Neural cell (in vitro differentiated cells): Measurements from ENCODE around the gene CYSRT1. TPM values are rescaled to one million over a fixed set of nuclear protein-coding genes. Genes with fewer than 3 reads are reported as not detected.

Source experiments
- H2AFZ ChIP-seq: fragments of 200-600, 300-800 bp; sonication (generic), shearing (Covaris generic); 2 replicates; pipeline ENCODE4 v1.6.0; 2014; ENCODE audit warnings: low read depth, mild to moderate bottlenecking, antibody characterized with exemption, low read length, moderate library complexity
- H3F3A ChIP-seq: fragments of 200-600 bp; shearing (Covaris generic); 2 replicates; pipeline ENCODE4 v1.6.1; 2016; ENCODE audit warnings: mild to moderate bottlenecking, moderate library complexity, mixed read lengths, antibody characterized with exemption, low read length; ENCODE audit not compliant: insufficient read depth, poor library complexity, severe bottlenecking
- H3K27ac ChIP-seq: fragments of 200-600, 300-800 bp; sonication (generic), shearing (Covaris generic); 2 replicates; pipeline ENCODE4 v1.5.1; 2014; ENCODE audit warnings: mild to moderate bottlenecking, low read length, moderate library complexity
- H3K27me3 ChIP-seq: fragments of 300-800, 200-600 bp; sonication (generic), shearing (Covaris generic); 2 replicates; pipeline ENCODE4 v1.6.0; 2014; ENCODE audit warnings: mild to moderate bottlenecking, low read depth, low read length, moderate library complexity; ENCODE audit not compliant: insufficient read depth
- H3K36me3 ChIP-seq: fragments of 300-800, 200-600 bp; sonication (generic), shearing (Covaris generic); 2 replicates; pipeline ENCODE4 v1.5.1; 2014; ENCODE audit warnings: mild to moderate bottlenecking, antibody characterized with exemption, low read length, moderate library complexity; ENCODE audit not compliant: insufficient read depth
- H3K4me2 ChIP-seq: fragments of 300-800, 200-600 bp; sonication (generic), shearing (Covaris generic); 2 replicates; pipeline ENCODE4 v1.6.0; 2014; ENCODE audit warnings: mild to moderate bottlenecking, low read length
- H3K4me3 ChIP-seq: fragments of 300-800, 200-600 bp; sonication (generic), shearing (Covaris generic); 2 replicates; pipeline ENCODE4 v1.5.1; 2014; ENCODE audit warnings: mild to moderate bottlenecking, low read length, moderate library complexity
- H3K79me2 ChIP-seq: fragments of 200-600 bp; shearing (Covaris generic); replicated peaks from 2 replicates; pipeline ENCODE4 v1.6.0; 2014; ENCODE audit warnings: mild to moderate bottlenecking, low read length, moderate library complexity; ENCODE audit not compliant: insufficient read depth
- H3K9ac ChIP-seq: fragments of 300-800, 200-600 bp; sonication (generic), shearing (Covaris generic); 2 replicates; pipeline ENCODE4 v1.6.1; 2016; ENCODE audit warnings: mild to moderate bottlenecking, low read length, mixed read lengths
- H3K9me2 ChIP-seq: fragments of 200-600 bp; shearing (Covaris generic); 2 replicates; pipeline ENCODE4 v1.6.1; 2016; ENCODE audit warnings: mild to moderate bottlenecking, low read length, mixed read lengths; ENCODE audit not compliant: insufficient read depth
- H3K9me3 ChIP-seq: fragments of 200-600, 300-800 bp; sonication (generic), shearing (Covaris generic); 2 replicates; pipeline ENCODE4 v1.6.1; 2016; ENCODE audit warnings: mild to moderate bottlenecking, mixed run types, low read length, moderate library complexity, mixed read lengths
- H4K20me1 ChIP-seq: fragments of 200-600 bp; shearing (Covaris generic); 2 replicates; pipeline ENCODE4 v1.6.1; 2016; ENCODE audit warnings: mild to moderate bottlenecking, mixed run types; ENCODE audit not compliant: insufficient read depth
- EP300 ChIP-seq: fragments of 450-650 bp; conservative IDR thresholded peaks from 2 replicates; pipeline ENCODE4 v1.6.1; 2014; ENCODE audit warnings: antibody characterized with exemption, mild to moderate bottlenecking, moderate library complexity; ENCODE audit not compliant: poor library complexity, severe bottlenecking
- EZH2 ChIP-seq: fragments of 200-600, 300-800 bp; shearing (Covaris generic), sonication (generic); IDR thresholded peaks from 2 replicates; pipeline ENCODE4 v1.6.1; 2014; ENCODE audit warnings: antibody characterized with exemption, low read length, borderline replicate concordance, mild to moderate bottlenecking; ENCODE audit not compliant: insufficient read depth, poor library complexity, severe bottlenecking
- MXI1 ChIP-seq: fragments of 450-650 bp; conservative IDR thresholded peaks from 2 replicates; pipeline ENCODE4 v1.6.1; 2014; ENCODE audit warnings: antibody characterized with exemption, mild to moderate bottlenecking; ENCODE audit not compliant: poor library complexity, severe bottlenecking
- POLR2AphosphoS5 ChIP-seq: IDR thresholded peaks from 2 replicates; pipeline ENCODE4 v1.6.1; 2012
- RAD21 ChIP-seq: fragments of 450-650 bp; conservative IDR thresholded peaks from 2 replicates; pipeline ENCODE4 v1.6.1; 2014; ENCODE audit warnings: antibody characterized with exemption, mild to moderate bottlenecking, moderate library complexity
- SMC3 ChIP-seq: fragments of 450-650 bp; conservative IDR thresholded peaks from 2 replicates; pipeline ENCODE4 v1.6.1; 2014; ENCODE audit warnings: antibody characterized with exemption, mild to moderate bottlenecking, moderate library complexity; ENCODE audit not compliant: poor library complexity
- TAF1 ChIP-seq: IDR thresholded peaks from 2 replicates; pipeline ENCODE4 v1.6.1; 2012; ENCODE audit warnings: low read depth
- polyA plus RNA-seq: library from polyadenylated mRNA; depleted of rRNA; stranded (reverse); fragments of >200 nt; gene quantifications from 2 replicates; pipeline ENCODE4 v1.2.3, GENCODE V29; 2014
- TF ChIP-seq, protein P1 (sequence below): fragments of 450-650 bp; IDR thresholded peaks from 2 replicates; pipeline ENCODE4 v1.5.1; 2014; ENCODE audit warnings: antibody characterized with exemption, mild to moderate bottlenecking, moderate library complexity; ENCODE audit not compliant: poor library complexity, severe bottlenecking
- TF ChIP-seq, protein P2 (sequence below): IDR thresholded peaks from 2 replicates; pipeline ENCODE4 v1.6.1; 2012; ENCODE audit warnings: borderline replicate concordance

CYSRT1 gene
- polyA plus RNA-seq, 1 donor from 2014 or later, result 3.3 TPM

- TF ChIP-seq RAD21, result peak; percentile 7
- peak; percentile 96 for TF ChIP-seq MXI1
- TF ChIP-seq TAF1, result peak; percentile 54
- TF ChIP-seq, protein P1, sequence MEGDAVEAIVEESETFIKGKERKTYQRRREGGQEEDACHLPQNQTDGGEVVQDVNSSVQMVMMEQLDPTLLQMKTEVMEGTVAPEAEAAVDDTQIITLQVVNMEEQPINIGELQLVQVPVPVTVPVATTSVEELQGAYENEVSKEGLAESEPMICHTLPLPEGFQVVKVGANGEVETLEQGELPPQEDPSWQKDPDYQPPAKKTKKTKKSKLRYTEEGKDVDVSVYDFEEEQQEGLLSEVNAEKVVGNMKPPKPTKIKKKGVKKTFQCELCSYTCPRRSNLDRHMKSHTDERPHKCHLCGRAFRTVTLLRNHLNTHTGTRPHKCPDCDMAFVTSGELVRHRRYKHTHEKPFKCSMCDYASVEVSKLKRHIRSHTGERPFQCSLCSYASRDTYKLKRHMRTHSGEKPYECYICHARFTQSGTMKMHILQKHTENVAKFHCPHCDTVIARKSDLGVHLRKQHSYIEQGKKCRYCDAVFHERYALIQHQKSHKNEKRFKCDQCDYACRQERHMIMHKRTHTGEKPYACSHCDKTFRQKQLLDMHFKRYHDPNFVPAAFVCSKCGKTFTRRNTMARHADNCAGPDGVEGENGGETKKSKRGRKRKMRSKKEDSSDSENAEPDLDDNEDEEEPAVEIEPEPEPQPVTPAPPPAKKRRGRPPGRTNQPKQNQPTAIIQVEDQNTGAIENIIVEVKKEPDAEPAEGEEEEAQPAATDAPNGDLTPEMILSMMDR, result no peak
- TF ChIP-seq, protein P2, sequence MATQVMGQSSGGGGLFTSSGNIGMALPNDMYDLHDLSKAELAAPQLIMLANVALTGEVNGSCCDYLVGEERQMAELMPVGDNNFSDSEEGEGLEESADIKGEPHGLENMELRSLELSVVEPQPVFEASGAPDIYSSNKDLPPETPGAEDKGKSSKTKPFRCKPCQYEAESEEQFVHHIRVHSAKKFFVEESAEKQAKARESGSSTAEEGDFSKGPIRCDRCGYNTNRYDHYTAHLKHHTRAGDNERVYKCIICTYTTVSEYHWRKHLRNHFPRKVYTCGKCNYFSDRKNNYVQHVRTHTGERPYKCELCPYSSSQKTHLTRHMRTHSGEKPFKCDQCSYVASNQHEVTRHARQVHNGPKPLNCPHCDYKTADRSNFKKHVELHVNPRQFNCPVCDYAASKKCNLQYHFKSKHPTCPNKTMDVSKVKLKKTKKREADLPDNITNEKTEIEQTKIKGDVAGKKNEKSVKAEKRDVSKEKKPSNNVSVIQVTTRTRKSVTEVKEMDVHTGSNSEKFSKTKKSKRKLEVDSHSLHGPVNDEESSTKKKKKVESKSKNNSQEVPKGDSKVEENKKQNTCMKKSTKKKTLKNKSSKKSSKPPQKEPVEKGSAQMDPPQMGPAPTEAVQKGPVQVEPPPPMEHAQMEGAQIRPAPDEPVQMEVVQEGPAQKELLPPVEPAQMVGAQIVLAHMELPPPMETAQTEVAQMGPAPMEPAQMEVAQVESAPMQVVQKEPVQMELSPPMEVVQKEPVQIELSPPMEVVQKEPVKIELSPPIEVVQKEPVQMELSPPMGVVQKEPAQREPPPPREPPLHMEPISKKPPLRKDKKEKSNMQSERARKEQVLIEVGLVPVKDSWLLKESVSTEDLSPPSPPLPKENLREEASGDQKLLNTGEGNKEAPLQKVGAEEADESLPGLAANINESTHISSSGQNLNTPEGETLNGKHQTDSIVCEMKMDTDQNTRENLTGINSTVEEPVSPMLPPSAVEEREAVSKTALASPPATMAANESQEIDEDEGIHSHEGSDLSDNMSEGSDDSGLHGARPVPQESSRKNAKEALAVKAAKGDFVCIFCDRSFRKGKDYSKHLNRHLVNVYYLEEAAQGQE, result no peak
- peak; percentile 56 for TF ChIP-seq EP300
- TF ChIP-seq SMC3, result peak; percentile 6
- peak; percentile 95 for TF ChIP-seq POLR2AphosphoS5
- no peak for TF ChIP-seq EZH2
- Histone ChIP-seq H3K9me2 (no peaks in the 10 kb centered on the region), H4K20me1 (no peaks in the 10 kb centered on the region), H3K9me3 (no peaks in the 10 kb centered on the region), H3K27ac (peak within 1 kb of the TSS; percentile 63), H3F3A (no peaks in the 10 kb centered on the region), H3K4me3 (peak within 1 kb of the TSS; percentile 100), H3K27me3 (no peaks in the 10 kb centered on the region), H3K36me3 (no peaks in the 10 kb centered on the region), H3K4me2 (peak within 1 kb of the TSS; percentile 91), H2AFZ (peak within 1 kb of the TSS; percentile 69), H3K79me2 (peaks cover 31% of the 10 kb centered on the region), H3K9ac (peak within 1 kb of the TSS; percentile 83)
Observed at GRCh38 chr9:137205126-137206069, 19.6 kb upstream of the CYSRT1 start, which contains the start of the genes NDOR1 and TMEM203. Gene NDOR1 (plus strand): TSS chr9:137205700. CDS start chr9:137205778, 78 bp downstream. Gene TMEM203 (minus strand): TSS chr9:137205648. CDS start chr9:137205414, 234 bp downstream.

DNA sequence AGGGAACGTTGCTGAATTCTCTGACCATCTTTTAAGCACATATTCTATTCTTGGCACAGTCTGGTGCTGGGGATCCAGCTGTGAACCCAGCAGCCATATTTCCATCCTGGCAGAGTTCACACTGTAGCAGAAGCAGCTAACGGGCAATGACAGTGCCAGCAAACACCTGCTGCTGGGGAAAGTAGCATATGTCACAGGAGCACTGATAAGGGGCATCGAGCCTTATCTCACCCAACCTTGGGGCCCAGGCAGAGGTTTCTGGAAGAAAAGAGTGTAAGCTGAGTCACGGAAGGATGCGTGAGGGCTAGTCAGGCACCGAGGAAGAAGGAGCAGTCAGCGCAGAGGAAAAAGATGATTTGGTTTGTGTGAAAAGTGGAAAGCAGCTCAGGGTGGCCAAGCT, 18.4 kb upstream of the CYSRT1 start:
- no peak overlapping the region for H3K27ac ChIP-seq
- no peak overlapping the region for H2AFZ ChIP-seq
- H3K9ac ChIP-seq, result peak overlapping the region; percentile 83
- H3K27me3 ChIP-seq, result no peaks in the 10 kb centered on the region
- no peaks in the 10 kb centered on the region for H3K9me2 ChIP-seq
- H3F3A ChIP-seq, result no peaks in the 10 kb centered on the region
- TF ChIP-seq, protein P2, result no peak
- TF ChIP-seq EP300 (no peak), POLR2AphosphoS5 (no peak), MXI1 (no peak), TAF1 (no peak), SMC3 (no peak), EZH2 (no peak), RAD21 (no peak)
- TF ChIP-seq, protein P1, result no peak
- H3K9me3 ChIP-seq, result no peaks in the 10 kb centered on the region
- H3K4me2 ChIP-seq, result peak overlapping the region; percentile 91
- H3K4me3 ChIP-seq, result peak overlapping the region; percentile 100
- H4K20me1 ChIP-seq, result no peaks in the 10 kb centered on the region
- no peaks in the 10 kb centered on the region for H3K36me3 ChIP-seq
- peaks cover 31% of the 10 kb centered on the region for H3K79me2 ChIP-seq
